Measurements from ENCODE around the gene PCNX1.
A peak's percentile ranks its signal among the peaks of the same experiment; 100 is the strongest.

DNA sequence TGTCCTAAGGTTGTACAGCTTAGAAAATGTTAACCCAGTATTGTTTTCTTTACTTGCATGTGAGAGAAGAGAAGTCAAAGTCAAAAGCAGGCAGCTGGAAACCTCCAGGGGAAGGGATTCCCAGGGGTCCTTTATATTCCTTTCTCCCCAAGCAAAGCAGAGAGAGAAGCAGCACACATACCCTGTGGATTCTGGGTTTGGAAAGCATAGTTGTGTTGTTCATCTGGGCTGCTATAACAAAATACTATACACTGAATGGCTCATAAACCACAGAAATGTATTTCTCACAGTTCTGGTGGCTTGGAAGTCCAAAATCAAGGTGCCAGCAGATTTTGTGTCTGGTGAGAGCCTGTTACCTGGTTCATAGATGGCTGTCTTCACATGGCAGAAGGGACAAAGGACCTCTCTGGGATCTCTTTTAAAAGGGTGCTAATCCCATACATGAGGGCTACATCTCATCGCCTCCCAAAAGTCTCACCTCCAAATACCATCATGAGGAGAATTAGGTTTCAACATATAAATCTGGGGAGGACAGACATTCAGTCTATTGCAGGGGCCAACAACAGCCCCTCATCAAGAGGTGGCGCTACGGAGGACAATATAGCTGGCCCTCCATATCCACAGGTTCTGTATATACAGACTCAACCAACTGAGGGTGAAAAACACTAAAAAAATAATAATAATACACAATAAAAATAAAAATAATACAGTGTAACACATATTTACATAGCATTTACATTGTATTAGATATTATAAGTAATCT is 19.3 kb upstream of the PCNX1 start:
- TF ChIP-seq, protein P1, sequence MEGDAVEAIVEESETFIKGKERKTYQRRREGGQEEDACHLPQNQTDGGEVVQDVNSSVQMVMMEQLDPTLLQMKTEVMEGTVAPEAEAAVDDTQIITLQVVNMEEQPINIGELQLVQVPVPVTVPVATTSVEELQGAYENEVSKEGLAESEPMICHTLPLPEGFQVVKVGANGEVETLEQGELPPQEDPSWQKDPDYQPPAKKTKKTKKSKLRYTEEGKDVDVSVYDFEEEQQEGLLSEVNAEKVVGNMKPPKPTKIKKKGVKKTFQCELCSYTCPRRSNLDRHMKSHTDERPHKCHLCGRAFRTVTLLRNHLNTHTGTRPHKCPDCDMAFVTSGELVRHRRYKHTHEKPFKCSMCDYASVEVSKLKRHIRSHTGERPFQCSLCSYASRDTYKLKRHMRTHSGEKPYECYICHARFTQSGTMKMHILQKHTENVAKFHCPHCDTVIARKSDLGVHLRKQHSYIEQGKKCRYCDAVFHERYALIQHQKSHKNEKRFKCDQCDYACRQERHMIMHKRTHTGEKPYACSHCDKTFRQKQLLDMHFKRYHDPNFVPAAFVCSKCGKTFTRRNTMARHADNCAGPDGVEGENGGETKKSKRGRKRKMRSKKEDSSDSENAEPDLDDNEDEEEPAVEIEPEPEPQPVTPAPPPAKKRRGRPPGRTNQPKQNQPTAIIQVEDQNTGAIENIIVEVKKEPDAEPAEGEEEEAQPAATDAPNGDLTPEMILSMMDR (IDR thresholded peaks at IDR 0.05; ENCODE audit: low read depth, low read length): peak; percentile 29
- no peak for TF ChIP-seq POLR2A (IDR thresholded peaks at IDR 0.05; ENCODE audit: extremely low read depth, insufficient read length)
- TF ChIP-seq, protein P2, sequence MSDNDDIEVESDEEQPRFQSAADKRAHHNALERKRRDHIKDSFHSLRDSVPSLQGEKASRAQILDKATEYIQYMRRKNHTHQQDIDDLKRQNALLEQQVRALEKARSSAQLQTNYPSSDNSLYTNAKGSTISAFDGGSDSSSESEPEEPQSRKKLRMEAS (IDR thresholded peaks at IDR 0.05; ENCODE audit: low read depth, low read length): no peak
